ENCODE results near the gene GPRC5D.

Gene GPRC5D

DNA sequence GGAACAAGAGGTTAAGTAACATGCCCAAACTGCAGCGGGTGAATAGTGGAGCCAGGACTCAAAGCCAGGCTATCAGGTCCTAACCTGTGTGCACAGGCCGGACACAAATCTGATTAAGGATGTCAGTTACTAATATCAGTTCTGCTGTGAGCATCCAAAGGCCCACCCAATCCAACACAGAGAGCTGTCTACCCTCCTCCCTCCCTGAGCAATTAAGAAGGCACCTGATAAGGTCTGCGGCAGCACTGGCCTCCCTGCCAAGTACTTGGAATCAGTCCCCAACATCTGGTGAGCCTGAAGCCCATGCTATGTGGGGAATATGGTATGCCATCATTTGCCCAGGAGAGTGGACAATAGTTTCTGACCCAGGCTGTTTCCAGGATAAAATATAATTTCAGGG is 44.2 kb upstream of the GPRC5D start:
- H3K79me2 ChIP-seq (ENCODE audit: insufficient read depth, low read length) = no peaks in the 10 kb centered on the region

GRCh38 chr12:12995088-12995487 is 43.1 kb upstream of the GPRC5D start:
- Histone ChIP-seq H3K4me3 (ENCODE audit: low read depth, low read length, poor library complexity, severe bottlenecking) (no peak overlapping the region), H3K36me3 (ENCODE audit: insufficient read depth, low read length) (no peaks in the 10 kb centered on the region), H3K4me2 (ENCODE audit: low read length) (no peak overlapping the region), H3F3A (ENCODE audit: insufficient read depth, low read length) (no peaks in the 10 kb centered on the region), H3K9me3 (ENCODE audit: low read length) (no peaks in the 10 kb centered on the region), H3K9ac (ENCODE audit: low read length) (no peak overlapping the region), H3K79me2 (ENCODE audit: insufficient read depth, low read length) (no peaks in the 10 kb centered on the region), H2AFZ (ENCODE audit: low read length) (no peak overlapping the region), H4K20me1 (ENCODE audit: insufficient read depth, low read length) (no peaks in the 10 kb centered on the region), H3K4me1 (ENCODE audit: insufficient read depth, low read length, severe bottlenecking) (peaks cover 5% of the 10 kb centered on the region), H3K27ac (ENCODE audit: low read depth, low read length, poor library complexity, severe bottlenecking) (no peak overlapping the region), H3K9me2 (ENCODE audit: low read depth, low read length) (no peaks in the 10 kb centered on the region), H3K27me3 (ENCODE audit: insufficient read depth, low read length) (peaks cover 7% of the 10 kb centered on the region; the same call in 1 of the 2 replicates)
- no peak for TF ChIP-seq EZH2 (IDR thresholded peaks at IDR 0.05; ENCODE audit: borderline replicate concordance, low read length)
- TF ChIP-seq CTCF (IDR thresholded peaks at IDR 0.05; ENCODE audit: low read length) = no peak

More for the DNA sequence above, 44.2 kb upstream of the GPRC5D start:
- Histone ChIP-seq H3K36me3 (ENCODE audit: insufficient read depth, low read length) (no peaks in the 10 kb centered on the region), H3K9me2 (ENCODE audit: low read depth, low read length) (no peaks in the 10 kb centered on the region), H3K9me3 (ENCODE audit: low read length) (no peaks in the 10 kb centered on the region), H3K4me3 (ENCODE audit: low read depth, low read length, poor library complexity, severe bottlenecking) (no peak overlapping the region), H3K4me2 (ENCODE audit: low read length) (no peak overlapping the region), H3K27me3 (ENCODE audit: insufficient read depth, low read length) (peaks cover 7% of the 10 kb centered on the region; the same call in 1 of the 2 replicates), H3K27ac (ENCODE audit: low read depth, low read length, poor library complexity, severe bottlenecking) (no peak overlapping the region), H3K4me1 (ENCODE audit: insufficient read depth, low read length, severe bottlenecking) (peaks cover 15% of the 10 kb centered on the region), H3K9ac (ENCODE audit: low read length) (no peak overlapping the region), H3F3A (ENCODE audit: insufficient read depth, low read length) (no peaks in the 10 kb centered on the region), H2AFZ (ENCODE audit: low read length) (no peak overlapping the region), H4K20me1 (ENCODE audit: insufficient read depth, low read length) (no peaks in the 10 kb centered on the region)
- no peak for TF ChIP-seq EZH2 (IDR thresholded peaks at IDR 0.05; ENCODE audit: borderline replicate concordance, low read length)
- TF ChIP-seq CTCF (IDR thresholded peaks at IDR 0.05; ENCODE audit: low read length) = no peak

- Histone ChIP-seq H3K9ac (ENCODE audit: low read length) (no peak overlapping the region), H3K79me2 (ENCODE audit: insufficient read depth, low read length) (no peaks in the 10 kb centered on the region), H3K36me3 (ENCODE audit: insufficient read depth, low read length) (no peaks in the 10 kb centered on the region), H4K20me1 (ENCODE audit: insufficient read depth, low read length) (no peaks in the 10 kb centered on the region), H3K9me2 (ENCODE audit: low read depth, low read length) (no peaks in the 10 kb centered on the region), H3K4me2 (ENCODE audit: low read length) (no peak overlapping the region), H3K27ac (ENCODE audit: low read depth, low read length, poor library complexity, severe bottlenecking) (no peak overlapping the region), H3F3A (ENCODE audit: insufficient read depth, low read length) (no peaks in the 10 kb centered on the region), H3K9me3 (ENCODE audit: low read length) (no peaks in the 10 kb centered on the region), H3K27me3 (ENCODE audit: insufficient read depth, low read length) (no peaks in the 10 kb centered on the region), H3K4me1 (ENCODE audit: insufficient read depth, low read length, severe bottlenecking) (no peaks in the 10 kb centered on the region), H3K4me3 (ENCODE audit: low read depth, low read length, poor library complexity, severe bottlenecking) (no peak overlapping the region), H2AFZ (ENCODE audit: low read length) (no peak overlapping the region)
- TF ChIP-seq CTCF (IDR thresholded peaks at IDR 0.05; ENCODE audit: low read length) (no peak), EZH2 (IDR thresholded peaks at IDR 0.05; ENCODE audit: borderline replicate concordance, low read length) (no peak)
These were observed 41.4 kb upstream of the GPRC5D start for GRCh38 chr12:12993367-12993766.
